Liver (tissue), 9 donors: Measurements from ENCODE around the gene WNK1. TPM values are rescaled to one million over a fixed set of nuclear protein-coding genes. Genes with fewer than 3 reads are reported as not detected.

Source experiments
- DNase-seq: peaks from one replicate; pipeline ENCODE4 v3.0.0-alpha.2; 2017; ENCODE audit warnings: low spot score
- H3K27ac ChIP-seq, 2 donors: one replicate each; pipeline ENCODE4 v1.7.0; 2013; ENCODE audit warnings: inconsistent platforms in 2 of 2, low read length in 2 of 2, control low read depth in 1 of 2, low read depth in 1 of 2, mild to moderate bottlenecking in 1 of 2
- H3K27me3 ChIP-seq, 4 donors: one replicate each; pipeline versions ENCODE4 v1.6.1 to v1.7.0; 2013; ENCODE audit warnings: low read length in 3 of 4, inconsistent platforms in 1 of 4, mild to moderate bottlenecking in 1 of 4, moderate library complexity in 1 of 4; ENCODE audit not compliant: control insufficient read depth in 4 of 4, insufficient read depth in 4 of 4
- H3K36me3 ChIP-seq, 4 donors: one replicate each; pipeline versions ENCODE4 v1.6.1 to v1.7.0; 2013; ENCODE audit warnings: low read length in 3 of 4, mild to moderate bottlenecking in 3 of 4, low read depth in 1 of 4, moderate library complexity in 1 of 4; ENCODE audit not compliant: control insufficient read depth in 4 of 4, insufficient read depth in 3 of 4
- H3K4me1 ChIP-seq, 4 donors: one replicate each; pipeline versions ENCODE4 v1.6.1 to v1.7.0; 2013; ENCODE audit warnings: low read length in 3 of 4, mild to moderate bottlenecking in 3 of 4, moderate library complexity in 1 of 4; ENCODE audit not compliant: control insufficient read depth in 4 of 4, insufficient read depth in 4 of 4
- H3K4me3 ChIP-seq, 3 donors: one replicate each; pipeline versions ENCODE4 v1.6.1 to v1.7.0; 2013; ENCODE audit warnings: low read length in 3 of 3, control low read depth in 1 of 3, low read depth in 1 of 3, mild to moderate bottlenecking in 1 of 3
- H3K9ac ChIP-seq, 2 donors: one replicate each; pipeline ENCODE4 v1.7.0; 2013; ENCODE audit warnings: low read length in 2 of 2, mild to moderate bottlenecking in 2 of 2, moderate library complexity in 2 of 2, control low read depth in 1 of 2, low read depth in 1 of 2
- H3K9me3 ChIP-seq, 4 donors: one replicate each; pipeline versions ENCODE4 v1.6.1 to v1.7.0; 2013; ENCODE audit warnings: low read length in 3 of 4; ENCODE audit not compliant: control insufficient read depth in 4 of 4
- CTCF ChIP-seq: fragments of 150-350 bp; IDR thresholded peaks from 2 replicates; pipeline ENCODE4 v1.5.1; 2017; ENCODE audit warnings: improper control_type of control experiment, low read depth, low read length; ENCODE audit not compliant: missing input control
- EGR1 ChIP-seq, 2 donors: IDR thresholded peaks; 2 replicates each; pipeline ENCODE4 v1.6.1; 2016 to 2018; ENCODE audit warnings: antibody characterized with exemption in 2 of 2, low read depth in 2 of 2
- FOXA1 ChIP-seq: IDR thresholded peaks from 2 replicates; pipeline ENCODE4 v1.6.1; 2016; ENCODE audit warnings: antibody characterized with exemption
- FOXA2 ChIP-seq: IDR thresholded peaks from 2 replicates; pipeline ENCODE4 v1.6.1; 2016; ENCODE audit warnings: antibody characterized with exemption
- HNF4A ChIP-seq, 2 donors: conservative IDR thresholded peaks; 2 replicates each; pipeline ENCODE4 v1.6.1; 2016; ENCODE audit warnings: antibody characterized with exemption in 2 of 2, mild to moderate bottlenecking in 2 of 2
- HNF4G ChIP-seq: IDR thresholded peaks from 2 replicates; pipeline ENCODE4 v1.6.1; 2016; ENCODE audit warnings: antibody characterized with exemption
- JUND ChIP-seq, 2 donors: IDR thresholded peaks; 2 replicates each; pipeline ENCODE4 v1.6.1; 2016; ENCODE audit warnings: antibody characterized with exemption in 2 of 2
- RAD21 ChIP-seq, 2 donors: IDR thresholded peaks; 2 replicates each; pipeline ENCODE4 v1.6.1; 2016; ENCODE audit warnings: antibody characterized with exemption in 2 of 2, mild to moderate bottlenecking in 2 of 2
- REST ChIP-seq: IDR thresholded peaks from 2 replicates; pipeline ENCODE4 v1.6.1; 2016; ENCODE audit warnings: antibody characterized with exemption, mild to moderate bottlenecking
- RXRA ChIP-seq, 2 donors: IDR thresholded peaks; 2 replicates each; pipeline ENCODE4 v1.6.1; 2017 to 2018; ENCODE audit warnings: antibody characterized with exemption in 2 of 2, mild to moderate bottlenecking in 1 of 2
- SP1 ChIP-seq: IDR thresholded peaks from 2 replicates; pipeline ENCODE4 v1.6.1; 2018; ENCODE audit warnings: antibody characterized with exemption, mild to moderate bottlenecking
- ZBTB33 ChIP-seq: IDR thresholded peaks from 2 replicates; pipeline ENCODE4 v1.6.1; 2016; ENCODE audit warnings: antibody characterized with exemption
- WGBS: extraction: QIAGEN DNeasy Blood & Tissue Kit; methylation state at CpG from one replicate; pipeline ENCODE4 v1.1.7; 2013; 5-methylcytosine and 5-hydroxymethylcytosine counted together
- polyA plus RNA-seq, 2 donors: library from polyadenylated mRNA; stranded (reverse) in 1 of 2; unstranded in 1 of 2; fragments of 200-250 nt in 1 of 2; fragments of >200 nt in 1 of 2; fragmentation: Nextera tagmentation in 1 of 2; extraction: Ambion mirVana in 1 of 2; gene quantifications; one replicate each; pipeline versions ENCODE4 v1.2.1 to v1.2.3, GENCODE V29; 2013 to 2015
- total RNA-seq, 2 donors: library from RNA; depleted of rRNA; stranded (reverse); fragments of >200 nt; gene quantifications; one replicate each; pipeline ENCODE4 v1.2.3, GENCODE V29; 2014
- TF ChIP-seq, protein P1 (sequence below): IDR thresholded peaks from 2 replicates; pipeline ENCODE4 v1.6.1; 2016; ENCODE audit warnings: antibody characterized with exemption
- donor health status: healthy.
- donor health status: healthy.
- donor health status: healthy.
- donor health status: healthy.
- donor health status: healthy.

Gene WNK1
- total and polyA plus RNA-seq, 4 donors = 22.4 to 299 (median 53.8) TPM

DNA sequence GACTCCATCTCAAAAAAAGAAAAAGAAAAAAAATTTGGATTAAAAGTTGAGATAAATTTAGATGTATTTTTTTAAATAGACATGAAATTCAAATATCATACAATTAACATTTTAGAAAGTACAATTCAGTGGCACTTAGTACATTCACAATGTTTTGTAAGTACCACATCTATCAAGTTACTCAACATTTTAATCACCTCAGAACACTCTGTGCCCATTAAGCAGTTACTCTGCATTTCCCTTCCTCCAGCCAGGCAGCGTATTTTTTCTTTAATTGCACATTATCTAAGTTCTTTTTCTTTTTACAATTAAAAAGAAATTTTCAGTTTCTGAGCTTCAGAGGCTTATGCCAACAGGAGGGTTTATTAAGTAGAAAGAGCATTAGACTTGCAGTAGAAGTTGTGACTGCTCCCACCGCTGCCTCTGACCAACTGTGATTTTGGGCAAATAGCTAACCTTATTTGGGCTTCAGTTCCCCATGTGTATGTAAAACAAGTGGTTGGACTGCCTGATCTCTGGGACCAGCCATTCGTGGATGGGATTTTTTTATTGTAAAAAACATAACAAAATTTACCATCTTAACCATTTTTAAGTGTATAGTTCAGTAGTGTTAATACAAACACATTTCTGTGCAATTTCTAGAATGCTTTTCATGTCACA, 65.7 kb downstream of the WNK1 start:
- 88% methylated on average over 3 of the region's 3 CpGs for WGBS
- TF ChIP-seq JUND (IDR thresholded peaks at IDR 0.05) (no peak), CTCF (no peak), RXRA (IDR thresholded peaks at IDR 0.05) (no peak), FOXA1 (no peak), HNF4G (no peak), HNF4A (conservative IDR thresholded peaks at IDR 0.05) (no peak), EGR1 (IDR thresholded peaks at IDR 0.05; ENCODE audit: low read depth in 2 of 2) (no peak), RAD21 (IDR thresholded peaks at IDR 0.05) (no peak), FOXA2 (no peak)
- Histone ChIP-seq H3K27ac (no peak overlapping the region), H3K4me3 (no peak overlapping the region), H3K4me1 (peaks cover 0 to 2% (median 0%) of the 10 kb centered on the region in 4 donors), H3K27me3 (no peaks in the 10 kb centered on the region), H3K36me3 (peaks cover 0 to 6% (median 0%) of the 10 kb centered on the region in 4 donors), H3K9me3 (no peaks in the 10 kb centered on the region), H3K9ac (no peak overlapping the region)
- no peak for DNase-seq

DNA sequence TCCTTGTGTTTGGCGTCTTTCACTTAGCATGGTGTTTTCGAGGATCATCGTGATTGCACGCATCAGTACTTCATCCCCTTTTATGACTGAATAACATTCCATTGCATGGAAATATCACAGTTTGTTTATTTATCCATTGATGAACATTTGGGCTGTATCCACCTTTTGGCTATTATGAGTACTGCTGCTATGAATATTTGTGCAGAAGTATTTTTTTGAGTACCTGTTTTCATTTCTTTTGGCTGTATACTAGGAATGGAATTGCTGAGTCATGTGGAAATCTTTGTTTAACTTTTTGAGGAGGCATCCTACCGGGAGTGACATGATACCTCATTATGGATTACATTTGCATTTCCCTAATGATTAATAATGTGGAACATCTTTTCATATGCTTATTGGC, 66.4 kb downstream of the WNK1 start:
- Histone ChIP-seq H3K9ac (no peak overlapping the region), H3K36me3 (peaks cover 0 to 6% (median 0%) of the 10 kb centered on the region in 4 donors), H3K27me3 (no peaks in the 10 kb centered on the region), H3K4me3 (no peak overlapping the region), H3K27ac (no peak overlapping the region), H3K4me1 (peaks cover 0 to 2% (median 0%) of the 10 kb centered on the region in 4 donors), H3K9me3 (no peaks in the 10 kb centered on the region)
- DNase-seq = no peak
- no peak for TF ChIP-seq SP1
- TF ChIP-seq RAD21 (IDR thresholded peaks at IDR 0.05) = peak in 1 of 2 donors; percentile 3
- TF ChIP-seq ZBTB33 = no peak
- TF ChIP-seq CTCF = peak; percentile 7
- 80% methylated on average over 5 of the region's 5 CpGs for WGBS

GRCh38 chr12:820336-820735, 68.0 kb downstream of the WNK1 start:
- H3K4me1 ChIP-seq = peaks cover 0 to 2% (median 0%) of the 10 kb centered on the region in 4 donors
- DNase-seq = no peak
- WGBS = 97% methylated on average over 1 of the region's 1 CpG

More at GRCh38 chr12:820336-820735, 68.0 kb downstream of the WNK1 start:
- Histone ChIP-seq H3K27ac (no peak overlapping the region), H3K9ac (no peak overlapping the region), H3K4me3 (no peak overlapping the region), H3K27me3 (no peaks in the 10 kb centered on the region), H3K9me3 (no peaks in the 10 kb centered on the region), H3K36me3 (peaks cover 0 to 3% (median 0%) of the 10 kb centered on the region in 4 donors)
- TF ChIP-seq, protein P1, sequence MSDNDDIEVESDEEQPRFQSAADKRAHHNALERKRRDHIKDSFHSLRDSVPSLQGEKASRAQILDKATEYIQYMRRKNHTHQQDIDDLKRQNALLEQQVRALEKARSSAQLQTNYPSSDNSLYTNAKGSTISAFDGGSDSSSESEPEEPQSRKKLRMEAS = no peak
- TF ChIP-seq REST (no peak), ZBTB33 (no peak)
